GM23338 (cell line): ENCODE results near the gene NRCAM. TPM values are rescaled to one million over a fixed set of nuclear protein-coding genes. Genes with fewer than 3 reads are reported as not detected.
A peak's percentile ranks its signal among the peaks of the same experiment; 100 is the strongest.

ENCODE experiments used
- ATAC-seq: fragments of 200-7000 bp; cut with Tn5 transposase; 3 replicates; pipeline ENCODE4 v1.9.1; 2020
- DNase-seq: peaks from one replicate; pipeline ENCODE4 v3.0.0-alpha.2; 2015; ENCODE audit warnings: low spot score
- H2AFZ ChIP-seq: fragments of 200-600 bp; sonication (generic); 2 replicates; pipeline ENCODE4 v1.8.0; 2016; ENCODE audit warnings: antibody characterized with exemption, mild to moderate bottlenecking, moderate library complexity
- H3F3A ChIP-seq: fragments of 200-600 bp; sonication (generic); replicated peaks from 2 replicates; pipeline ENCODE4 v1.8.0; 2017; ENCODE audit warnings: antibody characterized with exemption, mixed run types, low read depth
- H3K27ac ChIP-seq: fragments of 200-600 bp; sonication (generic); 2 replicates; pipeline ENCODE4 v1.6.1; 2016; ENCODE audit warnings: low read depth
- H3K27me3 ChIP-seq: fragments of 200-600 bp; sonication (generic); 2 replicates; pipeline ENCODE4 v1.8.0; 2016; ENCODE audit warnings: mild to moderate bottlenecking, mixed run types, moderate library complexity; ENCODE audit not compliant: insufficient read depth
- H3K36me3 ChIP-seq: fragments of 200-600 bp; sonication (generic); 2 replicates; pipeline ENCODE4 v1.8.0; 2016; ENCODE audit warnings: mild to moderate bottlenecking; ENCODE audit not compliant: insufficient read depth
- H3K4me1 ChIP-seq: fragments of 200-600 bp; sonication (generic); 2 replicates; pipeline ENCODE4 v1.8.0; 2016; ENCODE audit warnings: mild to moderate bottlenecking, moderate library complexity; ENCODE audit not compliant: insufficient read depth
- H3K4me2 ChIP-seq: fragments of 200-600 bp; sonication (generic); 2 replicates; pipeline ENCODE4 v1.7.1; 2017; ENCODE audit warnings: mixed run types
- H3K4me3 ChIP-seq: fragments of 200-600 bp; sonication (generic); 2 replicates; pipeline ENCODE4 v1.6.1; 2016; ENCODE audit warnings: mixed run types
- H3K79me2 ChIP-seq: fragments of 200-600 bp; sonication (generic); replicated peaks from 2 replicates; pipeline ENCODE4 v1.8.0; 2017; ENCODE audit warnings: mild to moderate bottlenecking; ENCODE audit not compliant: insufficient read depth
- H3K9me2 ChIP-seq: fragments of 200-600 bp; sonication (generic); 2 replicates; pipeline ENCODE4 v1.8.0; 2017; ENCODE audit not compliant: insufficient read depth
- H4K20me1 ChIP-seq: fragments of 200-600 bp; sonication (generic); replicated peaks from 2 replicates; pipeline ENCODE4 v1.8.0; 2017; ENCODE audit warnings: mild to moderate bottlenecking; ENCODE audit not compliant: insufficient read depth
- H3K27ac Mint-ChIP-seq: 2 replicates; pipeline ENCODE4 v1.8.0; 2020; ENCODE audit warnings: inconsistent platforms, mild to moderate bottlenecking, moderate library complexity, mixed read lengths
- H3K27me3 Mint-ChIP-seq: 3 replicates; pipeline ENCODE4 v1.8.0; 2022; ENCODE audit warnings: low read depth, mild to moderate bottlenecking, moderate library complexity, mixed read lengths, inconsistent platforms; ENCODE audit not compliant: insufficient read depth, poor library complexity
- H3K36me3 Mint-ChIP-seq: 3 replicates; pipeline ENCODE4 v1.8.0; 2021; ENCODE audit warnings: low read depth, mild to moderate bottlenecking, inconsistent platforms, moderate library complexity, mixed read lengths
- H3K4me1 Mint-ChIP-seq: 3 replicates; pipeline ENCODE4 v1.8.0; 2020; ENCODE audit warnings: mild to moderate bottlenecking, inconsistent platforms, mixed read lengths
- H3K4me3 Mint-ChIP-seq: 3 replicates; pipeline ENCODE4 v1.8.0; 2021; ENCODE audit warnings: moderate library complexity, mild to moderate bottlenecking, inconsistent platforms, mixed read lengths
- H3K9me3 Mint-ChIP-seq: 3 replicates; pipeline ENCODE4 v1.8.0; 2020; ENCODE audit warnings: moderate library complexity, mild to moderate bottlenecking, inconsistent platforms, mixed read lengths
- POLR2AphosphoS5 ChIP-seq: IDR thresholded peaks from 2 replicates; pipeline ENCODE4 v1.6.1; 2016; ENCODE audit warnings: antibody characterized with exemption, low read depth
- polyA plus RNA-seq: library from polyadenylated mRNA; unstranded; fragments of >200 nt; fragmentation: Nextera tagmentation; extraction: Ambion mirVana; gene quantifications from 2 replicates; pipeline ENCODE4 v1.2.1, GENCODE V29; 2016
- total RNA-seq: library from RNA; depleted of rRNA; stranded (reverse); fragments of >200 nt; shearing (Covaris generic); gene quantifications from 2 replicates; pipeline ENCODE4 v1.2.3, GENCODE V29; 2014
- TF ChIP-seq, protein P1 (sequence below), 2 experiments: fragments of 200-600 bp in 1 of 2; sonication (generic) in 1 of 2; conservative IDR thresholded peaks; 2 replicates each; pipeline versions ENCODE4 v1.5.1 to v1.6.1; 2016 to 2017; ENCODE audit warnings: antibody characterized with exemption in 2 of 2, low read depth in 2 of 2, mild to moderate bottlenecking in 2 of 2, moderate library complexity in 1 of 2
- TF ChIP-seq, protein P2 (sequence below): fragments of 250-450 bp; sonication (Bioruptor Pico); IDR thresholded peaks from 2 replicates; pipeline ENCODE4 v1.5.0; 2020; ENCODE audit warnings: mild to moderate bottlenecking, moderate library complexity

NRCAM gene
- total and polyA plus RNA-seq, 2 experiments from 2014 or later, result 2.5 to 6.8 TPM

DNA sequence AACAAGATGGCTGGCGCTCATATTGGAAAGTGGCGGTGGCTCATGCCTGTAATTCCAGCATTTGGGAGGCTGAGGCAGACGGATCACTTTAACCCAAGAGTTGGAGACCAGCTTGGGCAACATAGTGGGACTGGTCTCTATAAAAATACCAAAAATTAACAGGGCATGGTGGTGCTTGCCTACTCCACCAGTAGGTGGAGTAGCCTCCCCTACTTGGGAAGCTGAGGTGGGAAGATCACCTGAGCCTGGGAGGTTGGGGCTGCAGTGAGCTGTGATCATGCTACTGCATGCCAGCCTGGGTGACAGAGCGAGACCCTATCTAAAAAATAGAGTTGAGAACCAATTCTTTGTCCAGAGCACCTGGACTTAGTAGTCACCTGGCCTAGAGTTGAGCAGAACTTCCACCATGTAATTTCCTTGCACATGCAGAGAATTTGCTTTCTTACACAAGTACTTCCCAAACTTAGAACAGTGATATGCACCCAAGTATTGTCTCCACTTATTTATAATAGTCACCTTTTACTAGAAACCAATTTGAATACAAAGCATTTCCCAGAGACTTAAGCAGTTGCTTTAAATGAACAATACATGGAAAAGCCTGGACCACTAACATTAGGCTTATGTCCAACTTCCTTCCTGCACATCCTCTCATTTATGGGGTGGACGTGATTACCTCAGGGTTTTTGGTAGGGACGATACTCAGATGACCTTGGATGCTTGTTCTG is 342.0 kb downstream of the NRCAM start:
- H2AFZ ChIP-seq, result peak overlapping the region; percentile 53; the same call in 1 of the 2 replicates
- Mint-ChIP-seq H3K27ac (no peak overlapping the region), H3K27me3 (no peaks in the 10 kb centered on the region), H3K9me3 (no peaks in the 10 kb centered on the region), H3K4me1 (no peaks in the 10 kb centered on the region), H3K4me3 (no peak overlapping the region), H3K36me3 (no peaks in the 10 kb centered on the region)
- no peak overlapping the region for H3K27ac ChIP-seq
- ATAC-seq, result peak; percentile 98
- no peak overlapping the region for H3K4me2 ChIP-seq
- no peaks in the 10 kb centered on the region for H3K79me2 ChIP-seq
- H3F3A ChIP-seq, result no peaks in the 10 kb centered on the region
- H3K4me1 ChIP-seq, result no peaks in the 10 kb centered on the region
- TF ChIP-seq, protein P1, sequence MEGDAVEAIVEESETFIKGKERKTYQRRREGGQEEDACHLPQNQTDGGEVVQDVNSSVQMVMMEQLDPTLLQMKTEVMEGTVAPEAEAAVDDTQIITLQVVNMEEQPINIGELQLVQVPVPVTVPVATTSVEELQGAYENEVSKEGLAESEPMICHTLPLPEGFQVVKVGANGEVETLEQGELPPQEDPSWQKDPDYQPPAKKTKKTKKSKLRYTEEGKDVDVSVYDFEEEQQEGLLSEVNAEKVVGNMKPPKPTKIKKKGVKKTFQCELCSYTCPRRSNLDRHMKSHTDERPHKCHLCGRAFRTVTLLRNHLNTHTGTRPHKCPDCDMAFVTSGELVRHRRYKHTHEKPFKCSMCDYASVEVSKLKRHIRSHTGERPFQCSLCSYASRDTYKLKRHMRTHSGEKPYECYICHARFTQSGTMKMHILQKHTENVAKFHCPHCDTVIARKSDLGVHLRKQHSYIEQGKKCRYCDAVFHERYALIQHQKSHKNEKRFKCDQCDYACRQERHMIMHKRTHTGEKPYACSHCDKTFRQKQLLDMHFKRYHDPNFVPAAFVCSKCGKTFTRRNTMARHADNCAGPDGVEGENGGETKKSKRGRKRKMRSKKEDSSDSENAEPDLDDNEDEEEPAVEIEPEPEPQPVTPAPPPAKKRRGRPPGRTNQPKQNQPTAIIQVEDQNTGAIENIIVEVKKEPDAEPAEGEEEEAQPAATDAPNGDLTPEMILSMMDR (conservative IDR thresholded peaks at IDR 0.05; ENCODE audit: low read depth in 2 of 2), result peak; percentile 79 to 95
- TF ChIP-seq POLR2AphosphoS5, result no peak
- TF ChIP-seq, protein P2, sequence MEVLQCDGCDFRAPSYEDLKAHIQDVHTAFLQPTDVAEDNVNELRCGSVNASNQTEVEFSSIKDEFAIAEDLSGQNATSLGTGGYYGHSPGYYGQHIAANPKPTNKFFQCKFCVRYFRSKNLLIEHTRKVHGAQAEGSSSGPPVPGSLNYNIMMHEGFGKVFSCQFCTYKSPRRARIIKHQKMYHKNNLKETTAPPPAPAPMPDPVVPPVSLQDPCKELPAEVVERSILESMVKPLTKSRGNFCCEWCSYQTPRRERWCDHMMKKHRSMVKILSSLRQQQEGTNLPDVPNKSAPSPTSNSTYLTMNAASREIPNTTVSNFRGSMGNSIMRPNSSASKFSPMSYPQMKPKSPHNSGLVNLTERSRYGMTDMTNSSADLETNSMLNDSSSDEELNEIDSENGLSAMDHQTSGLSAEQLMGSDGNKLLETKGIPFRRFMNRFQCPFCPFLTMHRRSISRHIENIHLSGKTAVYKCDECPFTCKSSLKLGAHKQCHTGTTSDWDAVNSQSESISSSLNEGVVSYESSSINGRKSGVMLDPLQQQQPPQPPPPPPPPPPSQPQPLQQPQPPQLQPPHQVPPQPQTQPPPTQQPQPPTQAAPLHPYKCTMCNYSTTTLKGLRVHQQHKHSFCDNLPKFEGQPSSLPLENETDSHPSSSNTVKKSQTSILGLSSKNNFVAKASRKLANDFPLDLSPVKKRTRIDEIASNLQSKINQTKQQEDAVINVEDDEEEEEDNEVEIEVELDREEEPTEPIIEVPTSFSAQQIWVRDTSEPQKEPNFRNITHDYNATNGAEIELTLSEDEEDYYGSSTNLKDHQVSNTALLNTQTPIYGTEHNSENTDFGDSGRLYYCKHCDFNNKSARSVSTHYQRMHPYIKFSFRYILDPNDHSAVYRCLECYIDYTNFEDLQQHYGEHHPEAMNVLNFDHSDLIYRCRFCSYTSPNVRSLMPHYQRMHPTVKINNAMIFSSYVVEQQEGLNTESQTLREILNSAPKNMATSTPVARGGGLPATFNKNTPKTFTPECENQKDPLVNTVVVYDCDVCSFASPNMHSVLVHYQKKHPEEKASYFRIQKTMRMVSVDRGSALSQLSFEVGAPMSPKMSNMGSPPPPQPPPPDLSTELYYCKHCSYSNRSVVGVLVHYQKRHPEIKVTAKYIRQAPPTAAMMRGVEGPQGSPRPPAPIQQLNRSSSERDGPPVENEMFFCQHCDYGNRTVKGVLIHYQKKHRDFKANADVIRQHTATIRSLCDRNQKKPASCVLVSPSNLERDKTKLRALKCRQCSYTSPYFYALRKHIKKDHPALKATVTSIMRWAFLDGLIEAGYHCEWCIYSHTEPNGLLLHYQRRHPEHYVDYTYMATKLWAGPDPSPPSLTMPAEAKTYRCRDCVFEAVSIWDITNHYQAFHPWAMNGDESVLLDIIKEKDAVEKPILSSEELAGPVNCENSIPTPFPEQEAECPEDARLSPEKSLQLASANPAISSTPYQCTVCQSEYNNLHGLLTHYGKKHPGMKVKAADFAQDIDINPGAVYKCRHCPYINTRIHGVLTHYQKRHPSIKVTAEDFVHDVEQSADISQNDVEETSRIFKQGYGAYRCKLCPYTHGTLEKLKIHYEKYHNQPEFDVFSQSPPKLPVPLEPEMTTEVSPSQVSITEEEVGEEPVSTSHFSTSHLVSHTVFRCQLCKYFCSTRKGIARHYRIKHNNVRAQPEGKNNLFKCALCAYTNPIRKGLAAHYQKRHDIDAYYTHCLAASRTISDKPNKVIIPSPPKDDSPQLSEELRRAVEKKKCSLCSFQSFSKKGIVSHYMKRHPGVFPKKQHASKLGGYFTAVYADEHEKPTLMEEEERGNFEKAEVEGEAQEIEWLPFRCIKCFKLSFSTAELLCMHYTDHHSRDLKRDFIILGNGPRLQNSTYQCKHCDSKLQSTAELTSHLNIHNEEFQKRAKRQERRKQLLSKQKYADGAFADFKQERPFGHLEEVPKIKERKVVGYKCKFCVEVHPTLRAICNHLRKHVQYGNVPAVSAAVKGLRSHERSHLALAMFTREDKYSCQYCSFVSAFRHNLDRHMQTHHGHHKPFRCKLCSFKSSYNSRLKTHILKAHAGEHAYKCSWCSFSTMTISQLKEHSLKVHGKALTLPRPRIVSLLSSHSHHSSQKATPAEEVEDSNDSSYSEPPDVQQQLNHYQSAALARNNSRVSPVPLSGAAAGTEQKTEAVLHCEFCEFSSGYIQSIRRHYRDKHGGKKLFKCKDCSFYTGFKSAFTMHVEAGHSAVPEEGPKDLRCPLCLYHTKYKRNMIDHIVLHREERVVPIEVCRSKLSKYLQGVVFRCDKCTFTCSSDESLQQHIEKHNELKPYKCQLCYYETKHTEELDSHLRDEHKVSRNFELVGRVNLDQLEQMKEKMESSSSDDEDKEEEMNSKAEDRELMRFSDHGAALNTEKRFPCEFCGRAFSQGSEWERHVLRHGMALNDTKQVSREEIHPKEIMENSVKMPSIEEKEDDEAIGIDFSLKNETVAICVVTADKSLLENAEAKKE, result 0 out of 2 replicates have a peak, but pooled peaks have one; percentile 11
- H4K20me1 ChIP-seq, result no peaks in the 10 kb centered on the region
- H3K36me3 ChIP-seq, result no peaks in the 10 kb centered on the region
- no peak overlapping the region for H3K4me3 ChIP-seq
- H3K27me3 ChIP-seq, result no peaks in the 10 kb centered on the region
- peak; percentile 81 for DNase-seq
- H3K9me2 ChIP-seq, result no peaks in the 10 kb centered on the region
